ENCODE data around the gene SCP2.

The SCP2 gene

GRCh38 chr1:52927212-52928014 is at the start of gene SCP2:
SCP2 (plus strand) TSS chr1:52927276; CDS start chr1:52927397, 121 bp downstream.
- peak; percentile 78 to 83 for DNase-seq
- TF ChIP-seq GATA1 (IDR thresholded peaks at IDR 0.05; ENCODE audit: low read depth, low read length) (no peak), POLR2A (IDR thresholded peaks at IDR 0.05; ENCODE audit: low read length) (no peak)

- TF ChIP-seq GATA1 (IDR thresholded peaks at IDR 0.05; ENCODE audit: low read depth, low read length), result no peak
- no peak for TF ChIP-seq POLR2A (IDR thresholded peaks at IDR 0.05; ENCODE audit: low read length)
- DNase-seq, result no peak
Observed at GRCh38 chr1:52877554-52877953, 49.5 kb upstream of the SCP2 start.

GRCh38 chr1:52880206-52880605 is 46.9 kb upstream of the SCP2 start:
- no peak for TF ChIP-seq GATA1 (IDR thresholded peaks at IDR 0.05; ENCODE audit: low read depth, low read length)
- TF ChIP-seq POLR2A (IDR thresholded peaks at IDR 0.05; ENCODE audit: low read length), result no peak
- DNase-seq, result no peak

GRCh38 chr1:52887483-52887882 is 39.6 kb upstream of the SCP2 start:
- TF ChIP-seq POLR2A (IDR thresholded peaks at IDR 0.05; ENCODE audit: low read length) (no peak), GATA1 (IDR thresholded peaks at IDR 0.05; ENCODE audit: low read depth, low read length) (no peak)
- no peak for DNase-seq

GRCh38 chr1:52892424-52893215 is 34.5 kb upstream of the SCP2 start:
- DNase-seq, result no peak
- TF ChIP-seq GATA1 (IDR thresholded peaks at IDR 0.05; ENCODE audit: low read depth, low read length) (no peak), POLR2A (IDR thresholded peaks at IDR 0.05; ENCODE audit: low read length) (no peak)

GRCh38 chr1:52899445-52899894 is 27.6 kb upstream of the SCP2 start:
- no peak for DNase-seq
- TF ChIP-seq GATA1 (IDR thresholded peaks at IDR 0.05; ENCODE audit: low read depth, low read length) (no peak), POLR2A (IDR thresholded peaks at IDR 0.05; ENCODE audit: low read length) (no peak)

- TF ChIP-seq GATA1 (IDR thresholded peaks at IDR 0.05; ENCODE audit: low read depth, low read length) (no peak), POLR2A (IDR thresholded peaks at IDR 0.05; ENCODE audit: low read length) (no peak)
- no peak for DNase-seq
Observed at GRCh38 chr1:52900402-52900801, 26.7 kb upstream of the SCP2 start.

GRCh38 chr1:52901384-52901783 is 25.7 kb upstream of the SCP2 start:
- TF ChIP-seq GATA1 (IDR thresholded peaks at IDR 0.05; ENCODE audit: low read depth, low read length), result no peak
- no peak for TF ChIP-seq POLR2A (IDR thresholded peaks at IDR 0.05; ENCODE audit: low read length)

GRCh38 chr1:52904208-52904926 is 22.7 kb upstream of the SCP2 start:
- no peak for DNase-seq
- TF ChIP-seq GATA1 (IDR thresholded peaks at IDR 0.05; ENCODE audit: low read depth, low read length), result no peak
- no peak for TF ChIP-seq POLR2A (IDR thresholded peaks at IDR 0.05; ENCODE audit: low read length)

More at GRCh38 chr1:52901384-52901783, 25.7 kb upstream of the SCP2 start:
- DNase-seq, result no peak

GRCh38 chr1:52904927-52905698 is 22.0 kb upstream of the SCP2 start:
- DNase-seq, result peak; percentile 24 to 39
- TF ChIP-seq GATA1 (IDR thresholded peaks at IDR 0.05; ENCODE audit: low read depth, low read length), result no peak
- TF ChIP-seq POLR2A (IDR thresholded peaks at IDR 0.05; ENCODE audit: low read length), result no peak

- no peak for DNase-seq
- no peak for TF ChIP-seq GATA1 (IDR thresholded peaks at IDR 0.05; ENCODE audit: low read depth, low read length)
- no peak for TF ChIP-seq POLR2A (IDR thresholded peaks at IDR 0.05; ENCODE audit: low read length)
Observed at GRCh38 chr1:52906135-52906603, 20.9 kb upstream of the SCP2 start.

- TF ChIP-seq POLR2A (IDR thresholded peaks at IDR 0.05; ENCODE audit: low read length) (no peak), GATA1 (IDR thresholded peaks at IDR 0.05; ENCODE audit: low read depth, low read length) (no peak)
- peak in 1 of 2 experiments; percentile 8 for DNase-seq
Observed at GRCh38 chr1:52907068-52907811, 19.8 kb upstream of the SCP2 start.
